Measurements from ENCODE around the gene MRPL58. TPM values are rescaled to one million over a fixed set of nuclear protein-coding genes. Genes with fewer than 3 reads are reported as not detected.

MRPL58 gene
- total and polyA plus RNA-seq, 10 of the 15 experiments (the other 5 are each of a cell fraction or from before 2014, with no cell fraction given), result 23.0 to 64.3 (median 51.9) TPM

DNA sequence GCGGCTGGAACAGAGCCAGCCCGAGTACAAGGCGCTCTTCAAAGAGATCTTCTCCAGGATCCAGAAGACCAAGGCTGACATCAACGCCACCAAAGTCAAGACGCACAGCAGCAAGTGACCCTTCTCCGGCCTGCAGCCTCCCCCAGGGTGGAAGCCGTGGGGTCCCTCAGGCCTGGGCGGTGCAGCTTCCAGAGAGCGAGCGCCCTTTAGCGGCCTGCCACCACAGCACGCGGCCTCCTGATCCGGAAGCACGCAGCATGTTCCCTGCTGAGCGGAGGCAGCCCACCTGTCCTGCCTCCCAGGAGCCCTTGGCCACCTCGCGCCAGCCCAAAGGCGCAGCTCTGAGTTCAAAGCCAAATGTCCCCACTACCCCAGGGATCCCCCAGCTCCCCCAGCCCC is 8.5 kb upstream of the MRPL58 start:
- Histone ChIP-seq H3K4me1 (ENCODE audit: control insufficient read depth, insufficient read depth, low read length) (no peaks in the 10 kb centered on the region; the same call in 1 of the 2 replicates), H3K9me3 (replicated peaks; ENCODE audit: control insufficient read depth, insufficient read depth, low read length) (no peaks in the 10 kb centered on the region), H3K4me3 (no peak overlapping the region), H3K9ac (ENCODE audit: control insufficient read depth, insufficient read depth, low read length) (no peak overlapping the region), H4K20me1 (ENCODE audit: control insufficient read depth, insufficient read depth) (no peaks in the 10 kb centered on the region), H3K4me2 (ENCODE audit: control insufficient read depth, insufficient read depth) (no peak overlapping the region), H3K27me3 (replicated peaks in 1 of 2; ENCODE audit: control insufficient read depth in 2 of 2, insufficient read depth in 2 of 2, low read length in 1 of 2) (no peaks in the 10 kb centered on the region), H3K79me2 (ENCODE audit: control insufficient read depth, insufficient read depth, low read length) (no peaks in the 10 kb centered on the region), H2AFZ (ENCODE audit: control insufficient read depth, low read depth, low read length) (no peak overlapping the region), H3K36me3 (ENCODE audit: control insufficient read depth in 2 of 2, insufficient read depth in 2 of 2, low read length in 1 of 2) (no peaks in the 10 kb centered on the region), H3K27ac (ENCODE audit: control insufficient read depth, insufficient read depth) (no peak overlapping the region)
- TF ChIP-seq MEF2A (IDR thresholded peaks at IDR 0.05; ENCODE audit: insufficient read depth, low read depth, low read length), result no peak
- TF ChIP-seq MTA3 (IDR thresholded peaks at IDR 0.05; ENCODE audit: borderline replicate concordance, low read length), result no peak
- TF ChIP-seq SREBF1 (IDR thresholded peaks at IDR 0.05; ENCODE audit: low read length), result no peak
- TF ChIP-seq RAD21 (IDR thresholded peaks at IDR 0.05; ENCODE audit: insufficient read depth, low read depth, low read length), result no peak
- no peak for TF ChIP-seq SREBF2 (IDR thresholded peaks at IDR 0.05; ENCODE audit: low read length)
- TF ChIP-seq TAF1 (IDR thresholded peaks at IDR 0.05; ENCODE audit: borderline replicate concordance, low read depth, low read length), result no peak
- TF ChIP-seq SP1 (IDR thresholded peaks at IDR 0.05; ENCODE audit: low read depth, low read length), result no peak
- no peak for TF ChIP-seq IRF5 (IDR thresholded peaks at IDR 0.05; ENCODE audit: borderline replicate concordance)
- TF ChIP-seq, protein P1, sequence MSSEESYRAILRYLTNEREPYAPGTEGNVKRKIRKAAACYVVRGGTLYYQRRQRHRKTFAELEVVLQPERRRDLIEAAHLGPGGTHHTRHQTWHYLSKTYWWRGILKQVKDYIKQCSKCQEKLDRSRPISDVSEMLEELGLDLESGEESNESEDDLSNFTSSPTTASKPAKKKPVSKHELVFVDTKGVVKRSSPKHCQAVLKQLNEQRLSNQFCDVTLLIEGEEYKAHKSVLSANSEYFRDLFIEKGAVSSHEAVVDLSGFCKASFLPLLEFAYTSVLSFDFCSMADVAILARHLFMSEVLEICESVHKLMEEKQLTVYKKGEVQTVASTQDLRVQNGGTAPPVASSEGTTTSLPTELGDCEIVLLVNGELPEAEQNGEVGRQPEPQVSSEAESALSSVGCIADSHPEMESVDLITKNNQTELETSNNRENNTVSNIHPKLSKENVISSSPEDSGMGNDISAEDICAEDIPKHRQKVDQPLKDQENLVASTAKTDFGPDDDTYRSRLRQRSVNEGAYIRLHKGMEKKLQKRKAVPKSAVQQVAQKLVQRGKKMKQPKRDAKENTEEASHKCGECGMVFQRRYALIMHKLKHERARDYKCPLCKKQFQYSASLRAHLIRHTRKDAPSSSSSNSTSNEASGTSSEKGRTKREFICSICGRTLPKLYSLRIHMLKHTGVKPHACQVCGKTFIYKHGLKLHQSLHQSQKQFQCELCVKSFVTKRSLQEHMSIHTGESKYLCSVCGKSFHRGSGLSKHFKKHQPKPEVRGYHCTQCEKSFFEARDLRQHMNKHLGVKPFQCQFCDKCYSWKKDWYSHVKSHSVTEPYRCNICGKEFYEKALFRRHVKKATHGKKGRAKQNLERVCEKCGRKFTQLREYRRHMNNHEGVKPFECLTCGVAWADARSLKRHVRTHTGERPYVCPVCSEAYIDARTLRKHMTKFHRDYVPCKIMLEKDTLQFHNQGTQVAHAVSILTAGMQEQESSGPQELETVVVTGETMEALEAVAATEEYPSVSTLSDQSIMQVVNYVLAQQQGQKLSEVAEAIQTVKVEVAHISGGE (CRISPR knock-in tag; IDR thresholded peaks at IDR 0.05), result no peak
- TF ChIP-seq E2F4 (IDR thresholded peaks at IDR 0.05; ENCODE audit: low read depth, low read length), result no peak
- TF ChIP-seq GATAD2B (conservative IDR thresholded peaks at IDR 0.05; ENCODE audit: low read depth), result no peak
- no peak for TF ChIP-seq ZBED1 (IDR thresholded peaks at IDR 0.05; ENCODE audit: borderline replicate concordance)
- no peak for TF ChIP-seq EP300 (IDR thresholded peaks at IDR 0.05; ENCODE audit: borderline replicate concordance in 1 of 2, control insufficient read depth in 1 of 2, low read depth in 2 of 2, low read length in 2 of 2)
- no peak for ATAC-seq
- no TSS peak for BruUV-seq (replicated peaks)
- WGBS (ENCODE audit: insufficient coverage, insufficient replicate concordance, low lambda C conversion rate, missing lambda C conversion rate), result 62% methylated on average over 17 of the region's 19 CpGs
- intact Hi-C loops (cut with micrococcal nuclease; ENCODE audit: unreplicated experiment) (no loop called here), in situ Hi-C loops (cut with MboI) (no loop called here)
- SMC1A ChIA-PET (ENCODE audit: uncharacterized antibody, unreplicated experiment), result no interaction called here
- POLR2A ChIA-PET, result no interaction called here
- no peak for DNase-seq (ENCODE audit: low read depth, low spot score)
- RAD21 ChIA-PET (ENCODE audit: unreplicated experiment), result interaction anchor here (1.0 to 4.4 kb wide), 2 partner anchors 42 to 45 kb away, joined by 3 to 39 read pairs; no protein-coding TSS in a partner anchor
- CTCF ChIA-PET, result interaction anchor here (6.2 kb wide), 1 partner anchor 43 kb away, joined by 56 read pairs; no protein-coding TSS in a partner anchor
- no peak for FAIRE-seq

Data from GM12878 (cell line).